ENCODE data around the gene VSIG10.
"Not testable (repeated sequence)": the region's sequence is repeated elsewhere in the genome, so short reads cannot be mapped to it uniquely, and the experiment has no call there.

VSIG10 gene

DNA sequence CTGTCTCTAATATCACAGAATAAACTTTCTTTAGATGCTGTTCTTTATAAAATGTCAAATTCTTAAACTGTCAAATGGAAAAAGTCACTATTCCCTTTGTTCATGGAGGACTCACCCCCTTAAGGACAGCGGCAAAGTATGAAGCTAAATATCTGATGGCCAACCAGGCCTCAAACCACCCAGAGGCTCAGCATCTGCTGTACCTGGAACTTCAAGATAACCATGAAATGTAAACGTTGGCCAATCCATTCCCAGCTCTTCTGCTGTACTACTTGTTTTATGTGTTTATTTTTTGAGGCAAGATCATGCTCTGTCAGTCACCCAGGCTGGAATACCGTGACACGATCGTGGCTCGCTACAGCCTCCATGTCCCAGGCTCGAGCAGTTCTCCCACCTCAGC, 71.6 kb downstream of the VSIG10 start:
- DNase-seq = no peak

DNA sequence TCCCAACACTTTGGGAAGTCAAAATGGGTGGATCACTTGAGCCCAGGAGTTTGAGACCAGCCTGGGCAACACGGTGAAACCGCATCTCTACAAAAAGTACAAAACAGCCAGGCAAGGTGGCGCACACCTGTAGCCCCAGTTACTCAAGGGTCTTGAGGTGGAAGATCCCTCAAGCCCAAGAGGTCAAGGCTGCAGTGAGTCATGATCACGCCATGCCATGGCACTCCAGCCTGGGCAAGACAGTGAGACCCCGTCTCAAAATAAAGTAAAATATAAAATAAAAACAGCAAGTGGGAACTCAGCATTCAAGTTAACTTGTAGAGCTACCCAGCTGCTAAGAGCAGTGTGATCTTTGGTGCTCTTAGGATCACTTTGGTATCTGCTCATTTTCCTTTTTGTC, 74.6 kb downstream of the VSIG10 start:
- no peak for DNase-seq

DNA sequence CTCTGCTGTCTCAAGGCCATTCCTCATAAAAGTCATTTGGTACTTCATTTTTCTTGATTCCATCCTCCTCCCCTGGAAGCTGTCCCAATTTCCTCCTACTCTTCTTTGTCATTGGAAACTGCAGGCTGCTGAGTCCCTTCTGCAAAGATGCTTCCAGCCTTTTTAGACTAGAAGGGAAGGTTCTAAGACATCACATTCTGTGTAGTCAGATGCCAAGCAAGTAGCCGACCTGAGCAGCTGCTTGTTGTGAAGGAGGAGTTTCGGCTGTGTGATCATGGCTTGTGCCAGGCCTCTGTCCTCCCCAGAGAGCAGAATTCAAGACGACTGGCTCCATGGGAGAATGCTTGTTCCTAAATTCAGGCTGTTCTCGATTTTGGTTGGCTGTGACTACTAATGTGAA, 78.6 kb downstream of the VSIG10 start:
- no peak for DNase-seq

DNA sequence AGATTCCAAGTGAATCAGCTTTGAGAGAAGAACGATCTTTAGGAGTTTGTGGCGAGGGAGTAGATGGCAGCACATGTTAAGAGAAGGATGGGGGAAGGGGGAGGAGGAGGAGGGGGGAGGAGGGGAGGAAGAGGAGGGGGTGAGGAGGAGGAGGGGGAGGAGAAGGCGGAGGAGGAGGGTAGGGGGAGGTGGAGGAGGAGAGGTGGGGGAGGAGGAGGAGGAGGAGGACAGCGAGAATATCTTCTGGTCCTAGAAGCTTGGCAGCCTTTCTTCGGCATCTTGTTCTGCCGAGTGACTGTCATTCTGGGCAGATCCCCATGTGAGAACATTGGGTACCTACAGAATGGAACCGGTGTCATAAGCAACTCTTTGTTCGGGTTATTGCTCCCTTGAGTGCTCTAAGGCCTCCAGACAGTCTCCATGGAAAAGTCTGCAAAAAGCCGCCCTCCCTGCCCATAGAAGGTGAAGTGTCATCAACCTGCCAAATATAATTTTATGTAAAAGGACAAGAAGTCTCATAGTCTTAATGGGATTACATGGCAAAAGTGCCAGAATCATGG, 80.4 kb downstream of the VSIG10 start:
- DNase-seq = no peak

DNA sequence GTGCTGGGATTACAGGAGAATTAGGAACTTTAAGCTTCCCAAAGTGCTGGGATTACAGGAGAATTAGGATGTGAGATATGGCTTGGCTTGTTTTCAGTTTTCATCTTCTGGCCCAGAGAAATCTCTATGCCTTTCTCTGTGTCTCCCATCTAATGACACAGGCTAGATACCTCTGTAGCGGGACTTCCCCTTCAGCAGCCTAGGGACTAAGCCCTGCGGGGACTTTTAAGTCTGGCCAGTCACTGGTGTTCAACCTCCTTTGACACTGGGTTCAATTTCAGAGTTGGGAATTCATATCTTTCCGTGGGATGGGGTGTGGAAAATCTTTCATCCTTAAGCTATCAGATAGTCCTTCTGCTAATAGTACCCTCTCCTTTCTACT, 81.1 kb downstream of the VSIG10 start:
- no peak for DNase-seq

DNA sequence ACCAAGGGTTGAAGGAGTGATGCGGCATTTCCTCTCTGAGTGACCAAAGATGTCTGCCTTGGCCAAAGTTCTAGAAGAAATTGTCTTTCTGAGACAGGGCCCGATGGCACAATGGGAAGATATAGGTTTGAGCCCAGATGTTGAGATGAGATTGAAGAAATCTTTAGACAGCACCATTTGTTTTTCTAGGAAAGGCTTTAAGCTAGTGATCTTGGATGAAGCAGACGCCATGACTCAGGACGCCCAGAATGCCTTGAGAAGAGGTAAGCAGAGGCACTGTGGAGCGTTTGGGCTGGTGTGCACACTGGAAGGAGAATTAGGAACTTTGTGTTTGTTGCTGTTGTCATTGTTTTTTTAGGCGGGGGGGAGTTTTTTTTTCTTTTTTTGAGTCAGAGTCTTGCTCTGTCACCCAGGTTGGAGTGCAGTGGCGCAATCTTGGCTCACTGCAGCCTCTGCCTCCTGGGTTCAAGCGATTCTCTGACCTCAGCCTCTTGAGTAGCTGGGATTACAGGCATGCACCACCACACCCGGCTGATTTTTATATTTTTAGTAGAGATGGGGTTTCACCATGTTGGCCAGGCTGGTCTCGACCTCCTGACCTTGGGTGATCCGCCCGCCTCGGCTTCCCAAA, 81.6 kb downstream of the VSIG10 start:
- DNase-seq = not testable (repeated sequence)

DNA sequence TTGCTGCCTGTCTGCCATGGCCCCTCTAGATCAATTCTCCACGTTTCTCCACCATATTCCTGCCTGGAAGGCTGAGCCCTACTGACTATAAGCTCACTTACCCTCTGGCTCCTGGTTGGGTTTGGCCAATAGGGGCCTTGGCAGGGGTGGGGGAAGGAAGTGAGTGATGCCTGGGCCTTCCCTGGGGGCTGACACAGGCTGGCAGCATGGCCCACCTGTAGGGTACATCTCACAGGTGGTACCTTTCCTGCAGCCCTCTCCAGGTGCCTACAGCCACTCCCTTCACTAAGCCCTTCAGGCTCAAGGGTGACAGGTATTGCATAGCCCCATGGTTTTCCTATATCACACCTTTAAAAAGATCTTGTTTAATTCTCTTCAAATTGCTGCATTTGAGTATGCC, 83.8 kb downstream of the VSIG10 start:
- no peak for DNase-seq

DNA sequence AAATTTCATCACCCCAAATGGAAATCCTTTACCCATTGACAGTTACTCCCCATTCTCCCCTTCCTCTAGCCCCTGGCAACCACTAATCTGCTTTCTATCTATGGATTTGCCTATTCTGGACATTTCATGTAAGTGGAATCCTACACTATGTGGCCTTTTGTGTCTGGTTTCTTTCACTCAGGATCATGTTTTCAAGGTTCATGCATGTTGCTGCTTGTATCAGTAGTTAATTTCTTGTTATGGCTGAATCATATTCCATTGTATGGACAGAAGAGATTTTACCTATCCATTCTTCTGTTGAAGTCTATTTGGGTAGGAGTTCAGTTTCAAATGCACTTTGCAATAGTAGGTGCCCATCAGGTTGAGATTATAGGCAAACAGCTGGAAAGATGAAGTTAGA, 85.9 kb downstream of the VSIG10 start:
- DNase-seq = no peak

DNA sequence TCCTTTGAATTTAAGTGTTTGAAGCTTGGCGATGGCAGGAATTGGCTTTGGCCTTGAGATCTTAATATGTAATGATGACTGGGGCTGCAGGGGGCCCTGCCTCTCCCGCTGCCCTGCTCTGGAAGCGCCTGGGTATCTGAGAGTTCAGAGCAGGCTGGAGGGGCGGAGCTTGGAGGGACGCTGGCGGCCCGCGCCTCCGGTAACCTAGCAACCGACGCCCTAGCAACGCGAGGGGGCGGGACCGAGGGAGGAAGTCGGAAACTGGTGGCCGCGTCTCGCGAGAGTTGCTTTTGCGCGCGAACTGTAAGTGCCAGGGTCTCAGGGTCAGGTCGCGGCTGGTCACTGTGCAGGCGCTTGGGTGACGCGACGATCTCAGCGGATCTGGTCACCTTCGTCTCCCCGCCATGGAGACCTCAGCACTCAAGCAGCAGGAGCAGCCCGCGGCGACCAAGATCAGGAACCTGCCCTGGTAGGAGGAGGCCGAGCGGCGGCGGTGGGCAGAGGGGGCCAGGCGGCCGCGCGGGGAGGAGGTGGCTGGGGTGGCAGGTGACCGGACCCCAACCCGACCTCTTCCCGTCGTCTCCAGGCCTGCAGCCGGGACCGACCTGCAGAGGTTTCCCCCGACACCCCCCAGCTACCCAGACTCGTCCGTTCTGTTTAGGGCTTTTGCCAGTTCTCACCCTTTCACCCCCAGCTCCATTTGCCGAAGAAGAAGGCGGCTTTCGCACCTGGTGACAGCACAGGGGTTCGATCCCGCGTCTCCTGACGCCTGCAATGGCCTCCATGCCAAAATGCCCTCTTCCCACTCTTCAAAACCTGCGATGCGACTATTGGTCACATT, 87.2 kb downstream of the VSIG10 start, which contains the start of gene RFC5:
Gene RFC5, plus strand, starts transcription at position 280 of the 841 bp plus-strand sequence. Its CDS starts 125 bp downstream, at position 405.
- DNase-seq = peak; percentile 91 to 95

DNA sequence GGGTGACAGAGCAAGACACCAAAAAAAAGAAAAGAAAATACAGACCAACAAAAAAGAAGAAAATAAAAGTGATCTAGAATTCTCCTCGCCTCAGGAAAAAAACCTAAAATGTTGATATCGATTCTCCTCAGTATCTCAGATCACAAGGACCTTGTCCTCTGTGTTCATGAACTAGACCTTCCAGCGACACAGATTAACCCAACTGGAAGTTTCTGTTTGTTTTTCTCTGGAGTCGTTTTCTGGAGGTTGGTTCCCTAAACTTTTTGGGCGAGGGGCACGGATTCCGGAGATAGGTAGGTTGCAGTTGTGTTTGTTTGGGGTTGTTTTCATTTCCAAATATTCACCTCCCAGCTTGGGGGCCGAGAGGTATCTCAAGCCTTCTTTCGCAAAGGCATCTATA, 87.9 kb downstream of the VSIG10 start:
- no peak for DNase-seq

DNA sequence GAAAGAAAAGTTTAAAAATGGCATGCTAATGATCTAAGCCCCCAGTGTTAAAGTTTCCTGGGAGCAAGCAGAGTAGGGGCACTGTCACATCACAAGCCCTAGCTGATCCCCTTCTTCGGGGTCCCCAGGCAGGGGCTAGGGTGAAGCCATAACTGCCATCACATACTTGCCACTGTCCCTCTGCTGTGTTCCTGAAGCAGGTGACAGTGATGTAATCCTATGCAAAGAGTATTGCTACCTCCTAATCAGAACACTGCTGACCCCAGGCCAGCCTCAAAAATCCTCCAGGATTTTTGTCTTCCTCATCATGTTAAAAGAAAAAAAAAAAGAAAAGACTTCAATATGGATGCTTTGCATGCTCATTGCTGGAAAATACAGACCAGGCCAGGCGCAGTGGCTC, 88.5 kb downstream of the VSIG10 start:
- DNase-seq = no peak

Data from bone marrow (tissue), 2 donors.